Mesendoderm (in vitro differentiated cells): ENCODE data around the gene SH3BP4.

Experiments
- DNase-seq: peaks from one replicate; pipeline ENCODE4 v3.0.0; 2013
- H2AK5ac ChIP-seq: 2 replicates; pipeline ENCODE4 v1.6.1; 2013; ENCODE audit warnings: low read length, inconsistent platforms
- H2BK120ac ChIP-seq: 2 replicates; pipeline ENCODE4 v1.6.1; 2013; ENCODE audit warnings: low read depth, mild to moderate bottlenecking, low read length, moderate library complexity, mixed read lengths
- H2BK15ac ChIP-seq: replicated peaks from 2 replicates; pipeline ENCODE4 v1.6.1; 2013; ENCODE audit warnings: low read depth, mild to moderate bottlenecking, moderate library complexity
- H2BK5ac ChIP-seq: 2 replicates; pipeline ENCODE4 v1.6.1; 2013; ENCODE audit warnings: low read length, inconsistent platforms
- H3K18ac ChIP-seq: 2 replicates; pipeline ENCODE4 v1.6.1; 2013; ENCODE audit warnings: mild to moderate bottlenecking, low read length, mixed read lengths
- H3K23ac ChIP-seq: one replicate; pipeline ENCODE4 v1.6.1; 2013; ENCODE audit warnings: low read length
- H3K27ac ChIP-seq: 2 replicates; pipeline ENCODE4 v1.5.1; 2013; ENCODE audit warnings: low read depth, mild to moderate bottlenecking, inconsistent platforms, low read length, moderate library complexity
- H3K27me3 ChIP-seq: 2 replicates; pipeline ENCODE4 v1.6.1; 2013; ENCODE audit warnings: low read length, control low read depth, mild to moderate bottlenecking, inconsistent platforms; ENCODE audit not compliant: insufficient read depth, poor library complexity
- H3K36me3 ChIP-seq: 2 replicates; pipeline ENCODE4 v1.6.1; 2013; ENCODE audit warnings: low read length, inconsistent platforms; ENCODE audit not compliant: control insufficient read depth, insufficient read depth
- H3K4ac ChIP-seq: one replicate; pipeline ENCODE4 v1.6.1; 2013; ENCODE audit warnings: low read depth, mild to moderate bottlenecking, low read length, moderate library complexity
- H3K4me1 ChIP-seq: 2 replicates; pipeline ENCODE4 v1.6.1; 2013; ENCODE audit warnings: low read depth, low read length, inconsistent platforms; ENCODE audit not compliant: control insufficient read depth
- H3K4me2 ChIP-seq: 2 replicates; pipeline ENCODE4 v1.6.1; 2013; ENCODE audit warnings: low read length
- H3K4me3 ChIP-seq: 2 replicates; pipeline ENCODE4 v1.5.1; 2013; ENCODE audit warnings: mild to moderate bottlenecking, low read length
- H3K56ac ChIP-seq: one replicate; pipeline ENCODE4 v1.6.1; 2013; ENCODE audit warnings: low read length
- H3K79me1 ChIP-seq: 2 replicates; pipeline ENCODE4 v1.6.1; 2013; ENCODE audit warnings: low read length, inconsistent platforms
- H3K79me2 ChIP-seq: 2 replicates; pipeline ENCODE4 v1.6.1; 2013; ENCODE audit warnings: mild to moderate bottlenecking, low read length; ENCODE audit not compliant: control insufficient read depth, insufficient read depth
- H3K9ac ChIP-seq: 2 replicates; pipeline ENCODE4 v1.6.1; 2013; ENCODE audit warnings: low read length, inconsistent platforms
- H4K5ac ChIP-seq: one replicate; pipeline ENCODE4 v1.6.1; 2013; ENCODE audit warnings: low read length
- H4K8ac ChIP-seq: one replicate; pipeline ENCODE4 v1.6.1; 2013; ENCODE audit warnings: low read depth, mild to moderate bottlenecking, control low read depth, low read length, moderate library complexity
- WGBS: extraction: QIAGEN DNeasy Blood & Tissue Kit; methylation state at CpG from one replicate; pipeline ENCODE4 v1.1.7; 2013; ENCODE audit warnings: low lambda C conversion rate, missing lambda C conversion rate; ENCODE audit not compliant: insufficient coverage; ENCODE audit errors: extremely low coverage; 5-methylcytosine and 5-hydroxymethylcytosine counted together

Gene SH3BP4

GRCh38 chr2:234958746-234959395, 7.1 kb downstream of the SH3BP4 start:
- H3K23ac ChIP-seq = no peak overlapping the region
- peaks cover 42% of the 10 kb centered on the region for H3K79me1 ChIP-seq
- H3K18ac ChIP-seq = no peak overlapping the region
- H3K36me3 ChIP-seq = no peaks in the 10 kb centered on the region
- H2BK5ac ChIP-seq = no peak overlapping the region
- H3K79me2 ChIP-seq = peaks cover 92% of the 10 kb centered on the region
- WGBS = no CpG with 5 or more reads among the region's 10 CpGs
- no peak overlapping the region for H2BK15ac ChIP-seq
- no peak overlapping the region for H3K56ac ChIP-seq
- no peak overlapping the region for H2AK5ac ChIP-seq
- no peak overlapping the region for H3K4me2 ChIP-seq
- peaks cover 41% of the 10 kb centered on the region for H3K4me1 ChIP-seq
- no peak overlapping the region for H4K8ac ChIP-seq
- no peaks in the 10 kb centered on the region for H3K27me3 ChIP-seq
- H3K27ac ChIP-seq = no peak overlapping the region
- no peak for DNase-seq
- H2BK120ac ChIP-seq = no peak overlapping the region
- H3K9ac ChIP-seq = no peak overlapping the region
- H3K4me3 ChIP-seq = no peak overlapping the region
- no peak overlapping the region for H3K4ac ChIP-seq
- H4K5ac ChIP-seq = no peak overlapping the region

GRCh38 chr2:234960175-234961088, 8.6 kb downstream of the SH3BP4 start:
- no peak overlapping the region for H3K4me3 ChIP-seq
- H3K23ac ChIP-seq = no peak overlapping the region
- no peaks in the 10 kb centered on the region for H3K27me3 ChIP-seq
- H3K36me3 ChIP-seq = no peaks in the 10 kb centered on the region
- no peak overlapping the region for H2BK15ac ChIP-seq
- H3K18ac ChIP-seq = peak overlapping the region; percentile 77
- H3K4me1 ChIP-seq = peaks cover 29% of the 10 kb centered on the region
- H3K56ac ChIP-seq = no peak overlapping the region
- no peak overlapping the region for H3K4me2 ChIP-seq
- no peak for DNase-seq
- no peak overlapping the region for H3K27ac ChIP-seq
- no peak overlapping the region for H4K8ac ChIP-seq
- H2BK120ac ChIP-seq = no peak overlapping the region
- no peak overlapping the region for H3K9ac ChIP-seq
- H3K79me2 ChIP-seq = peaks cover 90% of the 10 kb centered on the region
- H3K4ac ChIP-seq = no peak overlapping the region
- no CpG with 5 or more reads among the region's 13 CpGs for WGBS
- no peak overlapping the region for H4K5ac ChIP-seq
- peaks cover 45% of the 10 kb centered on the region for H3K79me1 ChIP-seq
- H2AK5ac ChIP-seq = no peak overlapping the region
- H2BK5ac ChIP-seq = no peak overlapping the region

GRCh38 chr2:234961784-234962183, 10.0 kb downstream of the SH3BP4 start:
- H3K4me1 ChIP-seq = peaks cover 23% of the 10 kb centered on the region
- H3K9ac ChIP-seq = no peak overlapping the region
- H3K56ac ChIP-seq = no peak overlapping the region
- DNase-seq = no peak
- no peak overlapping the region for H2AK5ac ChIP-seq
- no peak overlapping the region for H4K8ac ChIP-seq
- H3K4me2 ChIP-seq = no peak overlapping the region
- H2BK120ac ChIP-seq = no peak overlapping the region
- H3K4ac ChIP-seq = no peak overlapping the region
- WGBS = no CpG with 5 or more reads among the region's 2 CpGs
- H3K79me1 ChIP-seq = peaks cover 42% of the 10 kb centered on the region
- H3K23ac ChIP-seq = no peak overlapping the region
- no peaks in the 10 kb centered on the region for H3K36me3 ChIP-seq
- no peak overlapping the region for H3K27ac ChIP-seq
- no peaks in the 10 kb centered on the region for H3K27me3 ChIP-seq
- H4K5ac ChIP-seq = no peak overlapping the region
- H3K4me3 ChIP-seq = no peak overlapping the region
- peaks cover 84% of the 10 kb centered on the region for H3K79me2 ChIP-seq
- no peak overlapping the region for H2BK15ac ChIP-seq
- H3K18ac ChIP-seq = no peak overlapping the region
- no peak overlapping the region for H2BK5ac ChIP-seq

GRCh38 chr2:234963773-234964615, 12.2 kb downstream of the SH3BP4 start:
- Histone ChIP-seq H3K79me1 (peaks cover 41% of the 10 kb centered on the region), H3K27me3 (no peaks in the 10 kb centered on the region), H4K5ac (no peak overlapping the region), H3K27ac (no peak overlapping the region), H3K4ac (no peak overlapping the region), H3K23ac (no peak overlapping the region), H3K18ac (no peak overlapping the region), H3K4me1 (peaks cover 12% of the 10 kb centered on the region), H2BK15ac (no peak overlapping the region), H3K4me3 (no peak overlapping the region), H3K9ac (no peak overlapping the region), H3K79me2 (peaks cover 82% of the 10 kb centered on the region), H3K56ac (no peak overlapping the region), H3K4me2 (no peak overlapping the region), H2AK5ac (no peak overlapping the region), H2BK5ac (no peak overlapping the region), H3K36me3 (no peaks in the 10 kb centered on the region), H4K8ac (no peak overlapping the region), H2BK120ac (no peak overlapping the region)
- DNase-seq = no peak
- WGBS = no CpG with 5 or more reads among the region's 11 CpGs

GRCh38 chr2:234964631-234965461, 13.0 kb downstream of the SH3BP4 start:
- peaks cover 47% of the 10 kb centered on the region for H3K79me1 ChIP-seq
- H3K56ac ChIP-seq = no peak overlapping the region
- H3K23ac ChIP-seq = no peak overlapping the region
- no peak overlapping the region for H4K8ac ChIP-seq
- H3K4me2 ChIP-seq = no peak overlapping the region
- no peak overlapping the region for H3K27ac ChIP-seq
- WGBS = no CpG with 5 or more reads among the region's 18 CpGs
- no peaks in the 10 kb centered on the region for H3K27me3 ChIP-seq
- peaks cover 83% of the 10 kb centered on the region for H3K79me2 ChIP-seq
- no peak overlapping the region for H2BK5ac ChIP-seq
- no peak overlapping the region for H2BK15ac ChIP-seq
- H3K9ac ChIP-seq = no peak overlapping the region
- no peak overlapping the region for H2AK5ac ChIP-seq
- no peak overlapping the region for H4K5ac ChIP-seq
- H2BK120ac ChIP-seq = no peak overlapping the region
- H3K4ac ChIP-seq = no peak overlapping the region
- H3K4me1 ChIP-seq = peaks cover 21% of the 10 kb centered on the region
- DNase-seq = no peak
- H3K18ac ChIP-seq = no peak overlapping the region
- peaks cover 2% of the 10 kb centered on the region for H3K36me3 ChIP-seq
- H3K4me3 ChIP-seq = no peak overlapping the region
